ENCODE data around the gene PXK. TPM values are rescaled to one million over a fixed set of nuclear protein-coding genes. Genes with fewer than 3 reads are reported as not detected.

Gene PXK
- total RNA-seq, 1 experiment from 2014 or later: 12.9 TPM

- H3K36me3 ChIP-seq (replicated peaks; ENCODE audit: control insufficient read depth, insufficient read depth, low read length): no peaks in the 10 kb centered on the region
- DNase-seq: no peak
Observed at GRCh38 chr3:58370407-58370806, 37.7 kb downstream of the PXK start.

GRCh38 chr3:58371754-58372153, 39.1 kb downstream of the PXK start:
- H3K36me3 ChIP-seq (replicated peaks; ENCODE audit: control insufficient read depth, insufficient read depth, low read length): no peaks in the 10 kb centered on the region
- no peaks in the 10 kb centered on the region for H3K27me3 ChIP-seq (ENCODE audit: control insufficient read depth, insufficient read depth, low read length)
- H3K4me3 ChIP-seq (ENCODE audit: insufficient read depth, low read depth, low read length): no peak overlapping the region
- no peak for DNase-seq

More at GRCh38 chr3:58370407-58370806, 37.7 kb downstream of the PXK start:
- Histone ChIP-seq H3K27me3 (ENCODE audit: control insufficient read depth, insufficient read depth, low read length) (no peaks in the 10 kb centered on the region), H3K4me3 (ENCODE audit: insufficient read depth, low read depth, low read length) (no peak overlapping the region)

DNA sequence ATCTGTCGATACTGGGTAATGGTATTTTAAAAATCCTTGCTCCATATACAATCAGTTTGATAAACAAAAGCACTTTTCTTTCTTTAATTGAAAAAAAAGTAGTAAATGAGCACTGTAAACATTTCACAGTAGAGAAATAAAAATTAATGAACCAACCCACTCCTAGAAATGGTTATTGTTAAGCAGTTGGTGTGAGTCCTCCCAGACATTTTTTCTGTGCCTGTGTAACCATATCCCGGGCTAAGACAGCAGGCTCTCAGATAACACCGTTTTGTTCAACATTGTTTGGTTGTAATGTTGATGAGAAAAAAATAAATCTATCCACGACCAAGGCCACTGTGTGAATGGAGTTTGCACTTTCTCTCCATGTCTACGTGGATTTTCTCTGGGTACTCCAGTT, 42.6 kb downstream of the PXK start:
- H3K27me3 ChIP-seq (ENCODE audit: control insufficient read depth, insufficient read depth, low read length): no peaks in the 10 kb centered on the region
- H3K4me3 ChIP-seq (ENCODE audit: insufficient read depth, low read depth, low read length): no peak overlapping the region
- H3K36me3 ChIP-seq (replicated peaks; ENCODE audit: control insufficient read depth, insufficient read depth, low read length): no peaks in the 10 kb centered on the region
- no peak for DNase-seq

GRCh38 chr3:58377168-58377567, 44.5 kb downstream of the PXK start:
- H3K36me3 ChIP-seq (replicated peaks; ENCODE audit: control insufficient read depth, insufficient read depth, low read length): no peaks in the 10 kb centered on the region
- no peak overlapping the region for H3K4me3 ChIP-seq (ENCODE audit: insufficient read depth, low read depth, low read length)
- DNase-seq: no peak
- no peaks in the 10 kb centered on the region for H3K27me3 ChIP-seq (ENCODE audit: control insufficient read depth, insufficient read depth, low read length)

- DNase-seq: no peak
- H3K4me3 ChIP-seq (ENCODE audit: insufficient read depth, low read depth, low read length): no peak overlapping the region
- no peaks in the 10 kb centered on the region for H3K27me3 ChIP-seq (ENCODE audit: control insufficient read depth, insufficient read depth, low read length)
- H3K36me3 ChIP-seq (replicated peaks; ENCODE audit: control insufficient read depth, insufficient read depth, low read length): no peaks in the 10 kb centered on the region
Observed at GRCh38 chr3:58377750-58378149, 45.1 kb downstream of the PXK start.

- Histone ChIP-seq H3K36me3 (replicated peaks; ENCODE audit: control insufficient read depth, insufficient read depth, low read length) (no peaks in the 10 kb centered on the region), H3K27me3 (ENCODE audit: control insufficient read depth, insufficient read depth, low read length) (no peaks in the 10 kb centered on the region), H3K4me3 (ENCODE audit: insufficient read depth, low read depth, low read length) (no peak overlapping the region)
- DNase-seq: no peak
Observed at GRCh38 chr3:58379351-58380073, 46.8 kb downstream of the PXK start.

DNA sequence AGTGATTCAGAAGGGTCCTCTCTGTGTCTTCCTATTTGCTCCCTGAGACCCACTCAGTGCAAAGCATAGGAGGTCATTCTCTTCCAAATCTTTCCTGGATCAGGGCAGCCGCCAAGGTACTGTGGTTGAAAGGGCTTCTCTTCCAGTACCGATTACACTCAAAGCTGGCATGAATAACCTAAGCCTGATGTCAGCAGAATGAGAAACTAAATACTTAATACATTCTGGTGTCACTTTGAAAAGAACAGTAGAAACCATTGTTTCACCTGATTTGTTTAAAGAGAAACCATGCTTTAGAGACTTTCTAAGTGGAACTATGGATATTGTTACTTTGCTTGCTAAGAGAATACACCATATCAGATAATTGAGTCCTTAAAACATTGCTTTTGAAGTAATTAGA, 50.8 kb downstream of the PXK start:
- Histone ChIP-seq H3K36me3 (replicated peaks; ENCODE audit: control insufficient read depth, insufficient read depth, low read length) (no peaks in the 10 kb centered on the region), H3K4me3 (ENCODE audit: insufficient read depth, low read depth, low read length) (no peak overlapping the region), H3K27me3 (ENCODE audit: control insufficient read depth, insufficient read depth, low read length) (no peaks in the 10 kb centered on the region)
- DNase-seq: no peak

DNA sequence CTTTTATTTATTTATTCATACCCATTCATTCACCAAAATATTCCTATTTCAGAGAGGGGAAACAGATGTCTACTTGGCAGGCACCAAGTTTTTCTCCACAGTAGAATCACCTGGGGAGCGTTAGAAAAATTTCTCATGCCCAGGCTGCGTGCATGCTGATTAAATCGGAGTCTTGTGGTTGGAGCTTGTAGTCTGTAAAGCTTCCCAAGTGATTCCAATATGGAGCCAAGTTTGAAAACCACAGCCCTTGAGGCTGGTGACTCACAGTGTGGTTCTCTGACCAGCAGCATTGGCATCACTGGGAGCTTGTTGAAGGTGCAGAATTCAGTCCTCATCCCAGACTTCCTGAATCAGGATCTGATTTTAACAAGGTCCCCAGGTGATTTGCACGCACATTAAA, 51.2 kb downstream of the PXK start:
- no peak for DNase-seq
- no peaks in the 10 kb centered on the region for H3K36me3 ChIP-seq (replicated peaks; ENCODE audit: control insufficient read depth, insufficient read depth, low read length)
- H3K27me3 ChIP-seq (ENCODE audit: control insufficient read depth, insufficient read depth, low read length): no peaks in the 10 kb centered on the region
- H3K4me3 ChIP-seq (ENCODE audit: insufficient read depth, low read depth, low read length): no peak overlapping the region

- no peak for DNase-seq
- Histone ChIP-seq H3K4me3 (ENCODE audit: insufficient read depth, low read depth, low read length) (no peak overlapping the region), H3K27me3 (ENCODE audit: control insufficient read depth, insufficient read depth, low read length) (no peaks in the 10 kb centered on the region)
Observed at GRCh38 chr3:58384381-58385090, 51.8 kb downstream of the PXK start.

DNA sequence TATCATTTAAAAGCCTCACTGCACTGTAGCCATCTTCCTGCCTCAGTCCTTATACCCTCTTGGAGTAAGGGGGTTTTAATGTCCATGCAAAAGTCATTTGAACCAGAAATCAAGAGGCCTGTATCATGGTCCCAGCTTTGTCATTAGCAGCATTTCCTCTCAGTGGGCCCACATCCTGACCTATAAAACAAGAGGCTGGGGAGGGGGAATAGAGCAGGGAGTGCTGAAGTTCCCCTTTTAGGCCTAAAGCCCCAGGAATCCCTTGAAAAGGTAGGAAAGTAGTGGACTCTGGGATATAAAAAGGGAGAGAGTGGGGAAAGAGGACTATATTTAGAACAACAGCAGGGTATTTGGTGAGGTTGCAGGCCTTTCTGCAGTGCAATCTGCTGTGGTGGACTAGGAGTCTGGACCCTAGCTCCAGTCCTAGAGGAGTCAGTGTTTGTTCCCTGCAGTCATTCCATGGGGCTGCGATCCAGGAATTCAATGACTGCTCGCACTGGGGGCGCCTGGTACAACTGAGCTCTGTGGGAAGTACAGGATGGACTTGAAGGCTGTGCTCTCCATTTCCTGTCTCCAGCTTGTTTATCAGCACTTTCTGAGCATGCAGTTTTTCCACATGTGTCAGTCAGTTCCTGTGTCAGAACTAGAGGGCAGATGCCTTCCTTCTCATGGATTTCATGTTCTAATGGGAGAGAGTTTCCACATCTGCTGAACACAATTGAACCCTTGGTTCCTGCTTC, 54.1 kb downstream of the PXK start:
- no peak for DNase-seq
- Histone ChIP-seq H3K36me3 (replicated peaks; ENCODE audit: control insufficient read depth, insufficient read depth, low read length) (no peaks in the 10 kb centered on the region), H3K27me3 (ENCODE audit: control insufficient read depth, insufficient read depth, low read length) (no peaks in the 10 kb centered on the region), H3K4me3 (ENCODE audit: insufficient read depth, low read depth, low read length) (no peak overlapping the region)

More at GRCh38 chr3:58384381-58385090, 51.8 kb downstream of the PXK start:
- H3K36me3 ChIP-seq (replicated peaks; ENCODE audit: control insufficient read depth, insufficient read depth, low read length): no peaks in the 10 kb centered on the region

- Histone ChIP-seq H3K27me3 (ENCODE audit: control insufficient read depth, insufficient read depth, low read length) (no peaks in the 10 kb centered on the region), H3K4me3 (ENCODE audit: insufficient read depth, low read depth, low read length) (no peak overlapping the region), H3K36me3 (replicated peaks; ENCODE audit: control insufficient read depth, insufficient read depth, low read length) (no peaks in the 10 kb centered on the region)
- no peak for DNase-seq
Observed at GRCh38 chr3:58387650-58388546, 55.2 kb downstream of the PXK start.

DNA sequence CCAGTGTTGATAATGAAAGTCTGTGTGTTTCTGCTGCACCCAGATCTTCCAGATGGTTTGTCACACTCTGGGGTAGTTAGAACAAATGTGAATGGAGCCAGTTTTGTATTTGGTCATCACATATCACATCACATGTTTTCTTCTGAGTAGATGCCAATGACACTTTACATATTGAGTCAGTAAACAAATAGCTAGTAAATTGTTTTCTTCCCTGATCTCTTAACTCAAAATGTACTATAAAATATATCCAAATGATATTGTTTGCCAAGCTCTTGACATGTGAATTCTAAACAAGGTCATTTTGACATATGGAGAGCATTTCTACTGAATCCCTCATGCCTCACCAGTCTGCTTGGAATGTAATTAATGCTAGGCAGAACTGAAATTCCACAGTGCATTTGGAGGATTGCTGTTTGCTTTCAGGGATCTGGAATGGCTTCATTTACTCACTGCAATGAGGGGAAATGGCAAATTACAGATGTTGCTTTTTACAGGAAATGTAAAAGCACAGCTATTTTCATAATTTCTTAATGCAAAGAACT, 55.9 kb downstream of the PXK start:
- DNase-seq: no peak
- Histone ChIP-seq H3K4me3 (ENCODE audit: insufficient read depth, low read depth, low read length) (no peak overlapping the region), H3K27me3 (ENCODE audit: control insufficient read depth, insufficient read depth, low read length) (no peaks in the 10 kb centered on the region), H3K36me3 (replicated peaks; ENCODE audit: control insufficient read depth, insufficient read depth, low read length) (no peaks in the 10 kb centered on the region)

GRCh38 chr3:58391156-58391865, 58.6 kb downstream of the PXK start:
- Histone ChIP-seq H3K27me3 (ENCODE audit: control insufficient read depth, insufficient read depth, low read length) (no peaks in the 10 kb centered on the region), H3K4me3 (ENCODE audit: insufficient read depth, low read depth, low read length) (no peak overlapping the region), H3K36me3 (replicated peaks; ENCODE audit: control insufficient read depth, insufficient read depth, low read length) (no peaks in the 10 kb centered on the region)
- no peak for DNase-seq

Data from H7 (cell line).